Transverse colon (tissue), 3 donors: ENCODE measurements around the gene CCDC71.

Experiments used
- CTCF ChIP-seq, 5 experiments: fragments of 200-600 bp in 3 of 5; fragments of 450-650 bp in 2 of 5; sonication (generic) in 3 of 5; IDR thresholded peaks; 1 replicate in 2 of 5; 2 replicates in 3 of 5; pipeline ENCODE4 v1.5.1; 2016 to 2017; ENCODE audit warnings: antibody characterized with exemption in 5 of 5, inconsistent platforms in 3 of 5, mild to moderate bottlenecking in 2 of 5, moderate library complexity in 1 of 5
- POLR2A ChIP-seq: fragments of 450-650 bp; IDR thresholded peaks from one replicate; pipeline ENCODE4 v1.6.1; 2016; ENCODE audit warnings: antibody characterized with exemption, mild to moderate bottlenecking, moderate library complexity

- TF ChIP-seq CTCF (IDR thresholded peaks at IDR 0.05) (no peak), POLR2A (no peak)
Measured at GRCh38 chr3:49180116-49180515, 14.0 kb upstream of the CCDC71 start.
